CD4-positive, alpha-beta T cell treated with Interleukin-12 subunit alpha and Interleukin-12 subunit beta, for 1 hour (primary cell): Measurements from ENCODE around the gene RAPGEF4.

Experiments
- DNase-seq: peaks from one replicate; pipeline ENCODE4 v3.0.0-alpha.2; 2020

The RAPGEF4 gene

DNA sequence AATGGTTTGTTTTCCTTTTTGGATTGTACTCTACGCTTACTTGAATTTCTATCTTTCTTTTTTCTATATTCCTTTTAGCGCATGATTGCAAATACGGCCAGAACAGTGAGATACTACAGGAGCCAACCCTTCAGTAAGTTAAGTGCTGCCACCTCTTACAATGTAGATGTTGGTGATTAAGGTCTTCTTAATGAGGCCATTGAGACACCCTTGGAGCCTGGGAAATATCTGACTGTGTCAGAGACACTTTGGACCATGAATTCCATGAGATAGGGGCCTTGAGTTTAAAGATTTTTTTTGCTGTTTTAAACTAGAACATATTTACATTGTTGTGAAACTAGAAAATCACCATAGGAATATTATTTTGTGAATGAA lies 312.9 kb downstream of the RAPGEF4 start:
- no peak for DNase-seq

DNA sequence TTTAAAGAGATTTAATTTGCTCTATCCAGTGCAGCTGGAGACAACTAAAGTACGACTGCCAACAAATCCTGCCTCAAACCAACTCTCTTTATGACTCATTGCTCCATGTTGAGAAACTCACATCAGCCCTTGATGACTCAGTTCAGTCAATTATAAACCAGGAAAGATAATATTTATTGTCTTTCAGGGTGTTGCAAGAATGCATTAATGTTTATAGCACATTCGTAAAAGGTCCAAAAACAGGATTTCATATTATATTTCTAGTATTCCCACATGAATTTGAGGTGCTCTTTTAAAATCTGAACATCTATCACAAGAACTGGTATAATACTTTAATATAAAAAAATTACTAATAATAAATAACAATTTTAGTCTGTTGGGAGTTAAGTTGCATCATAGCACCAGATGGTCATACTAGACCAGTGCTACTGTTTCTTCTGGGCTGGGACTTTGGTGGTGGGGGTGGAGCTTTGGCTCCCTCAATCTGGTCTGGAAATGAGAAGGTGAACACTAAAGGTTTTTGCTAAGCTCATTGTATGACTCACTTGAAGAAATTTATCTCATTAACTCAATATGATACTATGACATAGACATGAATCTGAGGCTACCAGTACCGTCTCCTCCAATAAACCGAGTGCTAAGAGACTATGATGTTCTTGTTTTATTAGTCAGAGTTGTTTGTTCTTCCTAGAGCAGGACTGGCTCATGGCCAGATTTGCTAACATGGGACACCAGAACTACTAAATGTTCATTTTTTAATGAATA lies 313.4 kb downstream of the RAPGEF4 start:
- no peak for DNase-seq

DNA sequence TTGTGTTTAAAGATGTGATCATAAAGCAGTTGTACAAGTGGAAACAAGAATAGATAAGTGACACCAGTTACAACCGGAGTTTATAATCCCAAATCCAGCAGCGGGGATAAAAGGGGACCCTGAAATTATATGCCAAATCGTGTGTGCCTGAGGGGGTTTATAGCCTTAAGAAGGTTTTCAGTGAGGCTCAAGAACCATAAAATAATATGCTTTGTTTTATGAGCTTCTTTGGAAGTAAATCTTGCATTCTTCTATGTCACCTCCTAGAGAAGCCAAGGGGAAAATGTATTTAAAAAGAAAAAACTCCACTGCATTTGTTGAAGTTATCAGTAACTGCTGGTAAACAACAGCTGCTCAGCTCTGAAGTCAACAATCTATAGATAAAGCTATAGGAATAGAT lies 314.2 kb downstream of the RAPGEF4 start:
- no peak for DNase-seq

DNA sequence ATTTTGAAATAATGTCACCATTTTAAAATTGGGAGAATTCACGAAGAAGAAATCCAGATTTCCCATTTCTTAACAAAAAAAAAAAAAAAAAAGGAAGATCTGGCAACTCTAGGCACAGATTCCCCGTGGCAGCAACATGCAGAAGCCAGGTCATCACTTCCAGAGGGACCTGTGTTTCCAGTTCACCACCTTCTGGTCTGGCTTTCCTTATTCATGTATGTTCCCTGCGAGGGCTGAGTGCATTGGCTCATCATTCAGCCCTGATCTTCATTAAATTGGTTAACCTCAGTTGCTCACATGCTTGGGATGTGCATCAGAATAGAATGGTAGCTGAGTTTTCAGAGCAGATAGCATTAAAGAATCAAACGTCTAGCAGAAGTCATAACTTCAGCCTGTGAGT lies 315.0 kb downstream of the RAPGEF4 start:
- no peak for DNase-seq

DNA sequence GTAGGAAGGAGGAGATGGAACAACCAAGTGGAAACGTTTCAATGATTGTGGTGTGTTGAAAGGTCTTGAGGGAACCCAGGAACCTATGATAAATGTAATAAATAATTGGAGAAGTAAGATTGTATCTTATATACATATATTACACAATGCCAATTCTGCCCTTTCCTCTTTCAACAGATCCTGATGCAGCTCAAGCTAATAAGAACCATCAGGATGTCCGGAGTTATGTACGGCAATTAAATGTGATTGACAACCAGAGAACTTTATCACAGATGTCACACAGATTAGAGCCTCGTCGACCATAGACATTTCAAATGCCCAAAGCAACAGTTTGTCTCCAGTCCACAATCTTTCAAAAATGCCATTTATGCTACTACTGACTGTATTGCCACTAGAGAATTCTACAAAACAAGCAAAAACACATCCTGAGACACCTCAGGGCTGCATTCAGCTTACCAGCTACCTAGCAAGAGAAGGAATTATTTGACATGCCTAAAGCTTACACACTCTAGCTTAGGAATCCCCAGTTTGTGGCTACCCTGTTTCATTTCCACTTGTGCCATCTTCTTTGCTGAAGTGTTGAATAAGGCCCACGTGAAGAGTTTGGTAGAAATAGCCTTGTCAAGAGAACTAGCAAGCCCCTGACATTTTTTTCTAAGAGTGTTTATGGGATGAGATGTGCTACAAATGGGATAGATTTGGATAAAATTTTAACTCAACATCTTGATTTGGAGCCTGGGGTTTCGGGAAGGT lies 316.0 kb downstream of the RAPGEF4 start:
- DNase-seq: no peak

DNA sequence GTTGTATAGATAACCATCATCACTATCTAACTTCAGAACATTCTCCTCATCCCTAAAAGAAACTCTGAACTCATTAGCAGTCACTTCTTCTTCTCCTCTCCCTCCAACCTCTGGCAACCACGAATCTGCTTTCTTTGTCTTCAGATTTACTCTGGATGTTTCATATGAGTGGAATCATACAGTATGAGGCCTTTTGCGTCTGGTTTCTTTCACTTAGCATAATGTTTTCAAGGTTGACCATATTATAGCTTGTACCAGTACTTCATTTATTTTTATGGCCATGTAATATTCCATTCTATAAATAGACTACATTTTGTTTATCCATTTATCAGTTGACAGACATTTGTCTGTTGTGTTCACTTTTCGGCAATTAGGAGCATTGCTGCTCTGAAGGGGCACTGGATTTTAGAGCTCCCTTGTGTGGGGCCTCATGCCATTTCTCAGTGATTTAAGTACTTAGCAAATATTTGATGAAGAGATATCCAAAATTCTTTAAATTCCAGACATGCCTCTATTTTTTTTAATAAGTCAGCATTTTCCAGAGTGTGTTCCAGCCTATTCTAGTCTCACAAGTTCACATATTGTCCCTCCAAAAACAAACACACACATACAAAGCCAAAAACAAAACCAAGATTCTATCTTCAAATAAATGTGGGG lies 317.5 kb downstream of the RAPGEF4 start:
- no peak for DNase-seq

DNA sequence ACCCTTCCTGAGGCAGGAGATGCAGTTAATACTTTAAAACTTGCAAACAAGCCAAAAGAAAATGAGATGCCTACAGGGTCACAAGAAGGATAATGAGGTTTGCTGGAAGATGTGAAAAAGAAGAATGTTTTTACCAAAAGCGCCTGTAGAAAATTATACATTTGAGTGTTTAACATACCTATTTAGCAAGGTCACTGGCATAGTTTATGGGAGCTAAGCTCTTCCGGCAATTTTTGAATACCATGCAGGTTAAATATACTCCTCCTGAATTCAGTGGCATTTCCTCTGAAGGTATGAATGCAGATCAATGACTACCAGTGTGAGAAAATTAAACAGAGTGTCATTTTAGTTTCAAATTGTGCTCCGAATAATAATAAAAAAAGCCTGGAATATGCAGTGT lies 318.8 kb downstream of the RAPGEF4 start:
- DNase-seq: no peak

DNA sequence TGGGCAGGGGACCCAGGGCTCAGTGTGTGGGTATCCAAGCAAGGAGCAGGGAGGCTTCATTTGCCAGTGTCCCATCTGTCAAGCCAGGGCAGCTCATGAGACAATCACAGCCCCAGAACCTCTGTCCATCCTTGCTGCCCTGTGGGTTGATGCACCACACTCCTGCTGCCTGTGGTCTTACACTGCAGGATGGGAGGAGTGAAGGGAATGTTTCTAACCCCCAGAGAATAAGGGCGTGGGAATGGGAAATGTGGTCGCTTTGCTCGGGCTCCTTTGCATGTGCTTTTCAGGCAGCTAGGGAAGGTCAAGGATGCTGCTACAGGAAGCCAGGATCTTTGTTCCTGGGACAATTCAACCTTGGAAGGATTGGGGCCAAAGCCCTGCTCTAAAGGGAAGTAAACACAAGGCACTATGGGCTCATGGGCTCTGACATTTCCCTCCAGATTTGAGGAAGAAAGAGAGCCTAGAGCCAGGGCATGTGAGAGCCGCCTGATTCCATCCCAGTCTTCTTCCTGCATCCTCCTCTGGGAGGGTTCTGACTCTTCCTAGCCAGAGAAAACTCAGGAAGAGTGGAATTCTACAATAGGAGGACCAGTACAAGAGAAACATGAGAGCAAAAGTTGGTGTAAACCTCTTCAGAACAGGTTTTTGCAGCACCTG lies 321.2 kb downstream of the RAPGEF4 start:
- no peak for DNase-seq

DNA sequence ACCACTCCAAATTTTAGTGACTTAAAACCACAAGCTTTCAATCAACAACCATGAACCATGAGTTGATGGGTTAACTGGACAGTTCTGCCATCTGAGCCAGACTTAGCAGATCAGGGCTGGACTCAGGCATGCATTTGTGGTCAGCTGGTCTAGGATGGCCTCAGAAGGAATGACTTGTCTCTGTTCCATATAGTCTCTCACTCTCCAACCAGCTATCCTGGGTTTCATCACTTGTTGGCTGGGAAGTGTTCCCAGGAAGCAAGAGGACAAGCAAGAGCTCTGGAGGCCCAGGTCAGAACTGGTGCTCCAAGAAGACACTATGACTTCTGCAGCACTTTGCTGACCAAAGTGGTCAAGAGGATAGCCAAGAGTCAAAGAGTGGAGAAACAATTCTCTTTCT lies 322.5 kb downstream of the RAPGEF4 start:
- DNase-seq: no peak

DNA sequence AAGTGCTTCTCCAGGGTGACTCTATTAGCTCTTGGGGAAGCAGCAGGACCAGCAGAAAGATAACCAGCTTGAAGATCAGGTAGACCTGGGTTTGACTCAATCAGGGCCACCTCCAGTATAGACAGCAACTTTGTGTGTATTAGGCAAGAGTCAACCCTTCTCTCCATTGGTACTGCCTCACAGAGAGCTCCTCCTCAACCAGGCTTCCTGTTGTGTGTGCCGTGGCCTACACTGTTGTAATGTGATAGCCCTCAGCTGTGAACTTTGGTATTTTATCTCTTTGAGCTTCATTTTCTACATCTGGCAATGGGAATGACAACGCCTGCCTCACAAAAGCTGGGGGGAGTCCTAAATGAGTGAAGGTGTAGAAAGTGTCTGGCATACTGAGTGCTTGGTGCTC lies 323.0 kb downstream of the RAPGEF4 start:
- no peak for DNase-seq

DNA sequence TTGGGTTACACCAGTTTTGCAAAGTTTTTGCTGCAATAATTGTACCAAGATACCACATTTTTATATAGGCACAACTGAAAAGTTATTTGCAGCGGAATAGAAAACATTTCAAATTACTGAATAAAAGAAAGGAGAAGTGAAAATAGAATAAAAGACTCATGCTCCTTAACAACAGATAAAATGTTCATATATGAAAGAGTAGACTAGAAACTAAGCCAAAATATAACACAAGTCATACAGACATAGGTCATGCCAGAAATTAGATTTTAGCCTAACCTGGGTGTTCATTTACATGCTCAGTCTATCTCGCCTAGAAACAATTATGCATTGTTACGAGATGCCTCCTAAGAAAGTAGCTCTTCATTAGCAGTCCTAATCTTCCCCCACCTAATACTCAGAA lies 323.6 kb downstream of the RAPGEF4 start:
- no peak for DNase-seq

DNA sequence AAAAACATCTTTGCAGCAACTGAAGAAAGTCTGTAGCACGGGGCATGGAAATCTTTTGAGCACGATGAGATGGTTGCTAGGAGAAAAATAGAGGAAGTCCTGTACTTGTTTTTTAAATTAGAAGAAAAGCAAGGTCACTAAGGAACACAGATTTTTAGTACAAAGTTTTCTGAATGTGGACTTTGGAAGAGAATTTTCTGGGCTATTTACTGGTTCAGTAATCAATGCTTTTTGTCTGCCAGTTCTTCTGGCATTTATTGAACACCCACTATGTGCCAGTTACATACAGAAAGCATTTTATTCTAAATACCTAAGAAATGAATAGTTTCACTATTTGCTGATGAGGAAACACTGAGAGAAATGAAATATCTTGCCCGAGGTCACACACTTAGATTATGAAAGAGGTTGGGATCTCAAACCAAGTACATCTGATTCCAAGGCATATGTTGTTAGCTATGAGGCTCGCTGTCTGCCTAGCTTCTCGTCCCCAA lies 324.4 kb downstream of the RAPGEF4 start:
- DNase-seq: no peak

DNA sequence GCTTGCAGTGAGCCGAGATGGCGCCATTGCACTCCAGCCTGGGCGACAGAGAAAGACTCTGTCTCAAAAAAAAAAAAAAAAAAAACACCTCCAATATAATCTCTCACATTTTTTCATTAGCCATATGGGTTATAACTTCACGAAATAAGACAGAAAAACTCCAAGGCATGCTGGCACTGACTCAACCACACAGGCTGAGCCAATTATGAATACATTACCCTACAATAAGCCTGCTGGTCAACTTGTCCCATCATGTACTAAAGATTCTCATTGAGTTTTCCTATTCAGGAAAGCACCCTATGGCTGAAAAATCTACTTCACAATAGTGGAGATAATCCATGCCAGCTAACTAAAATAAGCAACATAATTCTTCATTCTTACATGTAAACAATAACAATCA lies 327.2 kb downstream of the RAPGEF4 start:
- DNase-seq: no peak

DNA sequence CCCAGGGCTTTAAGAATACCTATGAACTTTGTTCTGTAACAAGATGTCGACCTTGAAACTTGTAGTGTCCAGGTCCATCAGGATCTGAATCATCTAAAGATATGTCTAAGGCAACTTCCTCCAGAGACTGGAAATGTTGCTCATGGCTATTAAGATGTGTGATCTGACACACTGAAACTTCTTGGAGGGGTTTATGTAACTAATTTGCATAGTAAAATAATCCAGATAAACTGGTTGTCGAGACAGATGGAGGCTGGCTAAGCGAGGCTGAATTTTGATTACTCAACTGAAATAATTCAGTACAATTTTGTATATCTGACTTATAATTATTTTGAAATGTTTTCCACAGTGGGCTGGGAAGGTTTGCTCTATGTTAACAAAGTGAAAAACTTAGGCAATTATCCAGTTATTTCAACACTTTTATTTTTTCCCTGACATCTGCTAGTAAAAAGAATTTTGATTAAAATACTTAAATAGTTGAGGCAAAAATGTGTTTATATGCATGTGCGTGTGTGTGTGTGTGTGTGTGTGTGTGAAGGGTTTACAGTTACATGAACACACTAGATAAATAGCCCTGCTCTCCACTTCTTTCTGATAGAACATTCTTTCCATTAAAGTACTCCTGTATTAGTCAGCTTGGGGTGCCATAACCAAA lies 328.6 kb downstream of the RAPGEF4 start:
- no peak for DNase-seq

DNA sequence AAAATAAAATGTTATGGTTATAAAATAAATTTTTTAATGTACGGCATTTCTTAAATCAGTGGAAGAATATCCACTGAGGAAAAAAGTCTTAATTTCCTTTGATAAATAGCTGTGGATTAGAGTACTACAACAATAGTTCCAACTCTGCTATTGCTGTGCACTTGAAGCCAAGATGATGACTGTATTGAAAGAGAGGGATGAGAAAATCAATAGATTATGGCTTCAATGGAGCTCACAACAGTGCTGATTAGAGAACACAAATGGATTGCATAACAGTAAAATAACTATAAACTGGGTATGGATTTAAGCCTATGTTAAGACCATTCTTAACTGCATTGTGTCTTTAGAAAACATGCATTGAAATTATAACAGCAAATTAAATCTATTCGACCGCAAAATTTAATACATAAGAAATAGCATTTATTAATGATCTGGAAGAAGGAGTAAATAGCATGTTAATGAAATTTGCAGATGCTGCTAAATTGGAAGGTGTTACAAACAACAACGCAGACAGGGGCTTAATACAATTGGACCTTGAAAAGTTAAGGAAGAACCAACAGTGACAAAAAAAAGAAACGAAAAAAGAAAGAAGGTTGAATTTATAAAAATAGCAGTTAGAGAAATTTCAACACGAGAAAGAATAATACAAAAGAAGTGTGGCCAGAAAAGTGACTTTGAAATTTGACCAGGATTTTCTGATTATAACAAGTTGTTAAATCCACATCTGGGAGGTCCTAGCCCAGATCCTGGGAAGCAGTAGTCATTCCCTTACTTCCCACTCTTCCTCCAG lies 331.4 kb downstream of the RAPGEF4 start:
- no peak for DNase-seq

DNA sequence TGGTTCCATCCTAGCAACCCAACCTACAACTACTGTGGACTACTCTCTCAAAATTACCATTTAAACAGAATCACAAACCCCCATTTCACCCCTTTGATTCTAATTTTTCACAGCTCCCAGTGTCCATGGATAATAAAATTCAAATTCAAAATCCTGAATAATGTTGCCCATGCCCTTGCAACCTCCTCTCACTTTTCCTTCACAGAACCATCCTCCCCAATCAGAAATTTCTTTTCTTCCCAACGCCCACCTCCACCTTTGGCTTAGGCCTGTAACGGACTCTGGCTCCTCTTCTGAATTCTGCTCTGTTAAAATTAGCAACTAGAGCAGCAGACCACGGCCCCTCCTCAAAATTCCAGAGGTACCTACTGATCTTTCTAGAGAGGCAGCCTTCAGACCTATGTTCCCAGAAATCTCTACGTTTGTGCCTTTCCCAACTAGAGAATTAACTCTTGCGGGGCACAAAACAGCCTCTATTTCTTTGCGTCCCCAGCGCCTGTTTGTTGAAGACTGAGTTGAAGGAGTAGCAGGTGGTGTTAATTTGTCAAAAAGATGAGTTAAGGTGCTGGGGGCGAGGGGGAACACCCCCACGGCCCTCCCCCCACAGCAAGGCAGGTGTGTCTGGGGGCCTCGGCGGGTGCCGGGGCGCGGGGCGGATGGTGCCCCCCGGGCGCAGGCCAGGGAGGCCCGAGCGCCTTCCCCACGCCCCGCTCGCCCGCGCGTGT lies 339.6 kb downstream of the RAPGEF4 start:
- DNase-seq: no peak

DNA sequence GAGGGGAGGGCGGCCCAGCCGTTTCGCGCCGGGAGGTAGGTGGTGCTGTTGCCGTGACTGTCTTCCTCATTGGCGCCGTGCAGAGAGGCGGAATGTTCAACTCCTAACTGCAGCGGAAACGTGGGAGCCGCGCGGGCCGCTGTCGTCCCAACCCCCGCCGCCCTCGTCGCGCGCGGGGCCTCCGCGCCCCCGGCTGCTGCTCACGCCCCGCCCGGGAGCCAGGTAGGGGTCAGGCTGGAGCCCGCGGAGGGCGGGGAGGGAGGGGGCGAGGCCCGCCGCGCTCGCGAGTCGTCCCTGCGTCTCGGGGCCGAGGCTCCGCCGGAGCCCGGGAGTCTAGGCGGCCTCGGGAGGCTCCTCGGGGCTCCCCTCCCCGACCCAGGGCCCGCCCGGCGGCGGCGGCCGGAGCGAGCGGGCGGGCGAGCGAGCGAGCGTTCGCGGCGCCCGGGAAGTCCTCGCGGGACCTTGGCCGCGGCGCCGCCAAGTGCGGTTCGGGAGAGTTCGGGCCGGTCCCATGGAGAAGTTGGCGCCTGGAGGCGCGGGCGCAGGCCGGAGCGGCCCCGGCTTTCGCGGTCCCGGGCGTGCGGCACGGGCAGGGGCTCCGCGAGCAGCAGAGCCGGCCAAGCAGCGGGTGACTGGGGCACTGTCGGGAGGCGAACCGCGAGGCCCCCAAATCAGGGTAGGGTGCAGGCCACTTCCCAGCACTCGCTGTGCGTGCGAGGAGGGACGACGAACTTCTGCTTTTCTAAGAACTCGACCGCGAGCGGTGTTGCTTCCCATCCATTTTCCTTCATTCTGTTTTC lies 340.3 kb downstream of the RAPGEF4 start, which contains the start of gene MAP3K20:
Gene MAP3K20 (plus strand): TSS at position 66 of the 800 bp plus-strand sequence. CDS start 15,186 bp downstream, outside the sequence.
- DNase-seq: peak; percentile 40

DNA sequence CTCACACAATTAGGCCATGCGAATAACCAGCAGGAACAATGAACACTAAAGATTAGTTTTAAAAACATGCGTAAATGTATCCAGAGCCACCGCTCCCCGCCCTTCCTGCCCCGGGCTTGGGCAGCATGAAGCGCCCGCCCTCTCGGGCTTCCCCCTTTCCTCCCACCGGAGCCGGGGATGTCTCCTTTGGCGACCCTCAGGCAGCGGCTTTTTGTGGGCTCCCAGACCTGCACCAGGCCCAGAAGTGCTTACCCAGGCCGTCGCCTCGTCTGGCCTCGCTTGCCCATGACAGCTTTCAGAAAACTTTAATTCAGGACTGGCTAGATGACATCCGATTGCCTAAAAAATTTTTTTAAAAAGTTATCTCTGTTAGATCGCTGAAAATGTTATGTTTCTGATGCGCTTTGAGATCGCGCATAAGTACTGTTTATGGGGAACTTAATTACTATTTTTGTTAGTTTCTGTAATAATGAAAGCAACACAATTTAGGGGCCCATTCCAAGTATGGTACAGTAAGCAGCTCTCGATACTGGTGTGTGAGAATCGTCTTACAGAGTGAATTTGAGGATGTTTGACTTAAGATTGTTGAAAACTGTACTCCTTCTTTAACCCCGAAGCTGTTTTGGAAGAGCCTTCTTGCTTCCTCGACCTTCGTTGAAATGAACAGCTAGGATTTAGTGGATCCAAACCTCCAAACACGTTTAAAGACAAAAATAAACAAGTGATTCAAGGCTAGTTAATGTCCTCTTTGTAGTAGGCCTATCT lies 341.1 kb downstream of the RAPGEF4 start:
- DNase-seq: peak; percentile 2

DNA sequence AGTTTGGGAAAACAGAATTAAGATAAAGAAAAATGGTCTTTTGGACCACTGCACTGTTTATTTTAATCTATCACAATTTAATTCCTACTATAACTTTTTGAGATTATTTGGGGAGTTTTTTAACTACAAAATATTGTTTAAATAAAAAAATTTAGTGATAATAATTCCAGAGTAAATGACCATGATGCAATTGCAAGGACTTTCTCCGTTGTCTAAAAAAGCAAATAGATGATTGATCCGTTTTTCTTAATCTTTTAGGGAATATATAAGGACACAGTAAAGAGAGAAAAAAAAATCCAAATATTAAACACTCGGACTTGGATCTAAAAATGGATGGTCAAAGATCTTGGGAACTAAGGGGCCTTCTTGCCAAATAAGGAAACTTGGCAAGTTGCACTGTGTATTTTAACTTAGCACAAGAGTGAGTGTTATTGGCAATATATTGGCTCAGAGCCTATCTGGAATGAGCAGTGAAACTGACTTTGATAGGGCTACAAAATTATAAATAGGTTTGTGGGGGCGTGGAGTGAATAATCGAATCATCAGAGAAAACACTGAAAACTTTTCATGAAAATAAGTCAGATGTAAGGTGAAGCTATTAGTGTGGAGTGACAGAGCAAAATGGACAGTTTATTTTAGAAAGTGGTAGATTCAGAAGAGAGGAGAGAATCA lies 342.0 kb downstream of the RAPGEF4 start:
- no peak for DNase-seq
